CD4-positive, alpha-beta T cell (primary cell): ENCODE results near the gene GLCE. TPM values are rescaled to one million over a fixed set of nuclear protein-coding genes. Genes with fewer than 3 reads are reported as not detected.

ENCODE experiments used
- ATAC-seq: fragments of 200-7000 bp; cut with Tn5 transposase; one replicate; pipeline ENCODE4 v1.10.0; 2022; ENCODE audit warnings: mild to moderate bottlenecking; ENCODE audit not compliant: poor library complexity
- CTCF ChIA-PET: fragments of 350-600 bp; sonication (Branson Sonifier 250); formaldehyde crosslinking; loops from one replicate; lab custom pipeline; 2021; ENCODE audit warnings: antibody characterized with exemption, inconsistent platforms; lab: Charles Lee
- POLR2A ChIA-PET: fragments of 350-600 bp; sonication (Branson Sonifier 250); formaldehyde crosslinking; loops from one replicate; lab custom pipeline; 2021; ENCODE audit warnings: antibody characterized with exemption, inconsistent platforms; lab: Charles Lee
- DNase-seq, 14 experiments: peaks; one replicate each; pipeline ENCODE4 v3.0.0-alpha.2; 2013 to 2020; ENCODE audit warnings: mixed read lengths in 2 of 14
- H3K27ac ChIP-seq, 2 donors: one replicate each; pipeline versions ENCODE4 v1.5.1 to v1.7.0; 2013; ENCODE audit warnings: low read length in 2 of 2, low read depth in 1 of 2, mild to moderate bottlenecking in 1 of 2
- H3K27me3 ChIP-seq, 2 experiments: 1 replicate in 1 of 2; 2 replicates in 1 of 2; pipeline versions ENCODE4 v1.6.1 to v1.7.0; 2013; ENCODE audit warnings: low read length in 2 of 2, control low read depth in 1 of 2, mild to moderate bottlenecking in 1 of 2, moderate library complexity in 1 of 2; ENCODE audit not compliant: insufficient read depth in 2 of 2, control insufficient read depth in 1 of 2
- H3K36me3 ChIP-seq: one replicate; pipeline ENCODE4 v1.6.1; 2013; ENCODE audit warnings: low read length, control low read depth; ENCODE audit not compliant: insufficient read depth
- H3K4me1 ChIP-seq: one replicate; pipeline ENCODE4 v1.6.1; 2013; ENCODE audit warnings: low read length, control low read depth; ENCODE audit not compliant: insufficient read depth
- H3K4me3 ChIP-seq: one replicate; pipeline ENCODE4 v1.5.1; 2013; ENCODE audit warnings: mild to moderate bottlenecking, low read length, moderate library complexity
- H3K9me3 ChIP-seq, 2 experiments: 1 replicate in 1 of 2; 2 replicates in 1 of 2; pipeline versions ENCODE4 v1.6.1 to v1.7.0; 2013; ENCODE audit warnings: low read length in 2 of 2, mild to moderate bottlenecking in 2 of 2, control low read depth in 1 of 2, moderate library complexity in 1 of 2; ENCODE audit not compliant: control insufficient read depth in 1 of 2, insufficient read depth in 1 of 2
- H3K27ac Mint-ChIP-seq: one replicate; pipeline ENCODE4 v1.8.0; 2020; ENCODE audit warnings: mixed read lengths
- H3K27me3 Mint-ChIP-seq: one replicate; pipeline ENCODE4 v1.8.0; 2021; ENCODE audit warnings: mixed read lengths
- H3K36me3 Mint-ChIP-seq: one replicate; pipeline ENCODE4 v1.8.0; 2021; ENCODE audit warnings: low read depth, mixed read lengths
- H3K4me1 Mint-ChIP-seq: one replicate; pipeline ENCODE4 v1.8.0; 2021; ENCODE audit warnings: low read depth, mixed read lengths
- H3K4me3 Mint-ChIP-seq: one replicate; pipeline ENCODE4 v1.8.0; 2020; ENCODE audit warnings: mild to moderate bottlenecking, mixed read lengths
- H3K9me3 Mint-ChIP-seq: one replicate; pipeline ENCODE4 v1.8.0; 2020; ENCODE audit warnings: mixed read lengths
- CTCF ChIP-seq: fragments of 200-600 bp; IDR thresholded peaks from one replicate; pipeline ENCODE4 v1.8.0; 2022; ENCODE audit warnings: antibody characterized with exemption, mild to moderate bottlenecking
- intact Hi-C, 2 experiments: fragments of 100-400 bp; cut with DNase I in 1 of 2; cut with micrococcal nuclease in 1 of 2; formaldehyde crosslinking; loops; one replicate each; pipeline versions ENCODE4 v1.15.1 to v1.9.0; 2023 to 2025; cut with DNase I, micrococcal nuclease
- total RNA-seq, 174 experiments: library from RNA in 2 of 174; stranded (reverse) in 2 of 174; gene quantifications; one replicate each; pipeline ENCODE4 v1.2.3 and lab custom pipeline; 2021 to 2026

GLCE gene
- total RNA-seq, 2 experiments from 2014 or later, result 3.2 TPM

DNA sequence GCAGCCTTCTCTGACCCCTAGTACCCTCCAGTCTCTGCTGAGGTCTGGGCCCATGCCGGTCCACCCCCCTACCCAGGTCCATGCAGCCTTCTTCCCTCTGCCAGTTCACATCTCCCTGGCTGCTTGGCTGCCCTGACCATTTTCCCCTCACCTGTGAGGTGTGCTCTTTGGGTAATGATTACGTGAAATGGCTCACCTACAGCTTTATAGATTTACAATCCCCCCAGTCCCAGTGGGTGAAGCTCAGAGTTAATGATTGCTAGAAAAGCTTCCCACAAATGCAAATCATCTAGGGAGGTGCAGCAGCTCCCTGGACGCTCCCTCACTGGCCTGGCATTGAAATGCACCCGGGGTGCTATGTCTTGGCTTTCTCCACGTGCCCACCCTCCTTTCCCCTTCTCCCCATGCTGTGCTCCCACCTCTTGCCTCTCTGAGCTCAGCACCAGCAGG lies 157.0 kb downstream of the GLCE start:
- Histone ChIP-seq H3K27me3 (peaks cover 0 to 5% of the 10 kb centered on the region in 2 experiments), H3K27ac (no peak overlapping the region), H3K36me3 (no peaks in the 10 kb centered on the region), H3K9me3 (no peaks in the 10 kb centered on the region), H3K4me3 (no peak overlapping the region), H3K4me1 (peaks cover 2% of the 10 kb centered on the region)
- no peaks in the 10 kb centered on the region for H3K36me3 Mint-ChIP-seq
- peaks cover 9% of the 10 kb centered on the region for H3K4me1 Mint-ChIP-seq
- POLR2A ChIA-PET, result no interaction called here
- DNase-seq (no peak), ATAC-seq (no peak)
- no peak overlapping the region for H3K27ac Mint-ChIP-seq
- CTCF ChIA-PET, result no interaction called here
- peaks cover 6% of the 10 kb centered on the region for H3K27me3 Mint-ChIP-seq
- TF ChIP-seq CTCF, result no peak
- no peak overlapping the region for H3K4me3 Mint-ChIP-seq
- intact Hi-C loops, result no loop called here
- H3K9me3 Mint-ChIP-seq, result no peaks in the 10 kb centered on the region

DNA sequence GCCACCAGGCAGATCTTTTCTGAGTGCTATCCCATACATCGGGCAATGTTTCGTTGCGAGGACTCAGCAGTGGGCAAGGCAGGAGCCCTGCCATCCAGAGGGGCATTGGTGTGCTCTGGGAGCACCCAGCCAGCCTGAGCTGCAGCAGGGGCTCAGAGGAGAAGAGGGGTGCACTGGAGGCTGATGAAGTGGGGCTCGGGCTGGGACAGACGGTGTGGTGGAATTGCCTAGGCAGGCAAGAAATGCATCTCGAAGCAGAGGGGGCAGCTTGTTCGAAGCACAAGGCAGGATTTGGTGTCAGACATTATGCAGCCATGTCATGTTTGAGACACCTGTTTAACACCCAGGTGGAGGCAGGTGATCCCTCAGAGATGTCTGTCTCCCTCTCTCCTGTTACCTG lies 157.6 kb downstream of the GLCE start:
- no peaks in the 10 kb centered on the region for H3K36me3 ChIP-seq
- Mint-ChIP-seq H3K9me3 (no peaks in the 10 kb centered on the region), H3K27me3 (peaks cover 6% of the 10 kb centered on the region), H3K4me3 (no peak overlapping the region), H3K27ac (no peak overlapping the region), H3K36me3 (no peaks in the 10 kb centered on the region), H3K4me1 (peaks cover 9% of the 10 kb centered on the region)
- H3K9me3 ChIP-seq, result no peaks in the 10 kb centered on the region
- intact Hi-C loops, result no loop called here
- H3K4me1 ChIP-seq, result peaks cover 2% of the 10 kb centered on the region
- peaks cover 0 to 3% of the 10 kb centered on the region in 2 experiments for H3K27me3 ChIP-seq
- no peak for TF ChIP-seq CTCF
- ChIA-PET POLR2A (no interaction called here), CTCF (no interaction called here)
- H3K27ac ChIP-seq, result no peak overlapping the region
- no peak overlapping the region for H3K4me3 ChIP-seq
- ATAC-seq, result no peak
- DNase-seq, result no peak

DNA sequence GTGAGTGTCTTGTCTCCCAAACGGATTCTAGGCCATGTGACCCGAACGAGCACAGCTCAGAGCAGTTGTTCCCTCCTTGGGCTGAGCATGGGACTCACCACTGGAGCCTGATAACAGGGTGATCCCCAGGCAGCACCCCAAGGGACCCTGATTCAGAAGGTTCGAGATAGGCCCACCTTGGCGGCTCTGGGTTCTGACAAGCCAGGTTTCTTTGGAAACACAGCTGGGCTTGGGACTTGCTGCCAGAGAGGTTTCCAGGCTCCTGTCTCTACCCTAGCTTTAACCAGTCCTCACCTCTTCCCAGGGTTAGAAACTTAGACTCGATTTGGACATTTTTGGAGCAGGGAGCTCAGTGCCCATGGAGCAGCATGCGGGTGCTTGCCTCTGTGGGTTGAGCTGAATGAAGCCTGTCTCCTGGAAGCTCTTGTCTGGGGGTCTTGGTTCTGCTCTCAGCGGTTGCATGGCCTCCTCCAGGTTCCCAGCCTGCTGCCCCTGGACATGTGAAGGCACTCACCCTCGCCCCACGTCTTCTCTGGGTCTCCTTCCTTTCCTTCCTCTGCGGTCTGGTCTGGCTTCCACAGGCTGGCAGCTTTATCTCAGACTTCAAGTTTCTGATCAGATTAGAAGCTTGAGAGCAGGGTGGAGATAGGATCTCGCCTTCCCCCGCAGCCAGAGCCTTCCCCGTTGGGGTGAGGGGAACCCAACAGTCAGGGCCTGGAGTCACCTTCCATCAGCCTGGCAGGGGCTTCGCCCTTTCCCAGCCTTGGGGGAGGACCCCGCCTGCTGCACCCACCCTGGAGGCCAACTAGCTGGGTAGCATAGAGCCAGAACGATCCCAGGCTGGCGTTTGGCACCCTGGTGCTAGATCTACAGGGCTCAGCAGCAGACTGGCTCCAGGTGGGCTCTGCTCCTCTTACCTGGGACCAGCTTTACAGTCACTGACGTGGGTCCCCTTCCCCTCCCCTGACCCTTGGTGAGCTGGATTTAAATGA lies 159.2 kb downstream of the GLCE start:
- no peak overlapping the region for H3K27ac ChIP-seq
- POLR2A ChIA-PET, result interaction anchor here (0.7 kb wide), 1 partner anchor 1226 kb away, joined by 4 read pairs; no protein-coding TSS in a partner anchor
- peaks cover 2% of the 10 kb centered on the region for H3K4me1 ChIP-seq
- CTCF ChIA-PET, result interaction anchor here (0.6 kb wide), 1 partner anchor 818 kb away, joined by 4 read pairs; no protein-coding TSS in a partner anchor
- Mint-ChIP-seq H3K27me3 (peaks cover 6% of the 10 kb centered on the region), H3K36me3 (no peaks in the 10 kb centered on the region), H3K4me1 (peaks cover 9% of the 10 kb centered on the region), H3K27ac (no peak overlapping the region), H3K9me3 (no peaks in the 10 kb centered on the region), H3K4me3 (no peak overlapping the region)
- ATAC-seq, result no peak
- DNase-seq, result no peak
- intact Hi-C loops, result no loop called here
- H3K4me3 ChIP-seq, result no peak overlapping the region
- no peaks in the 10 kb centered on the region for H3K9me3 ChIP-seq
- no peak for TF ChIP-seq CTCF
- no peaks in the 10 kb centered on the region for H3K36me3 ChIP-seq
- H3K27me3 ChIP-seq, result peaks cover 0 to 3% of the 10 kb centered on the region in 2 experiments
